Mesothelial cell of epicardium (in vitro differentiated cells): Measurements from ENCODE around the gene ITGA5. TPM values are rescaled to one million over a fixed set of nuclear protein-coding genes. Genes with fewer than 3 reads are reported as not detected.

Experiments used
- DNase-seq, 2 experiments: peaks; one replicate each; pipeline ENCODE4 v3.0.0; 2021; ENCODE audit warnings: low spot score in 2 of 2; ENCODE audit not compliant: unreplicated experiment in 2 of 2
- H3K27ac Mint-ChIP-seq: 2 replicates; pipeline ENCODE4 v1.8.0; 2021; ENCODE audit warnings: mixed read lengths
- H3K27me3 Mint-ChIP-seq: 2 replicates; pipeline ENCODE4 v1.8.0; 2021; ENCODE audit warnings: low read depth, mixed read lengths
- H3K36me3 Mint-ChIP-seq: 2 replicates; pipeline ENCODE4 v1.8.0; 2021; ENCODE audit warnings: mixed read lengths
- H3K4me1 Mint-ChIP-seq: 2 replicates; pipeline ENCODE4 v1.8.0; 2021; ENCODE audit warnings: mixed read lengths
- H3K4me3 Mint-ChIP-seq: 2 replicates; pipeline ENCODE4 v1.8.0; 2021; ENCODE audit warnings: mild to moderate bottlenecking, moderate library complexity, mixed read lengths
- H3K9me3 Mint-ChIP-seq: 2 replicates; pipeline ENCODE4 v1.8.0; 2021; ENCODE audit warnings: mixed read lengths
- CTCF ChIP-seq: fragments of 200-600 bp; sonication (generic); IDR thresholded peaks from one replicate; pipeline ENCODE4 v1.5.0; 2021; ENCODE audit warnings: antibody characterized with exemption; ENCODE audit not compliant: unreplicated experiment
- total RNA-seq: library from RNA; stranded (reverse); gene quantifications from 3 replicates; pipeline ENCODE4 v1.2.1, GENCODE V29; 2021

Gene ITGA5
- total RNA-seq, 1 donor from 2014 or later: 65.3 TPM

GRCh38 chr12:54379398-54380201 is 39.5 kb downstream of the ITGA5 start:
- Mint-ChIP-seq H3K9me3 (no peaks in the 10 kb centered on the region), H3K36me3 (peaks cover 15% of the 10 kb centered on the region), H3K4me1 (peaks cover 32% of the 10 kb centered on the region), H3K27me3 (no peaks in the 10 kb centered on the region), H3K27ac (peak overlapping the region; percentile 35), H3K4me3 (peak overlapping the region; percentile 72)
- peak; percentile 92 for TF ChIP-seq CTCF
- DNase-seq: peak; percentile 90 to 96

GRCh38 chr12:54378796-54379397 is 40.2 kb downstream of the ITGA5 start:
- Mint-ChIP-seq H3K36me3 (peaks cover 13% of the 10 kb centered on the region), H3K4me3 (peak overlapping the region; percentile 72), H3K4me1 (peaks cover 26% of the 10 kb centered on the region), H3K9me3 (no peaks in the 10 kb centered on the region), H3K27me3 (no peaks in the 10 kb centered on the region), H3K27ac (peak overlapping the region; percentile 34)
- no peak for TF ChIP-seq CTCF
- DNase-seq: peak in 1 of 2 experiments; percentile 62

GRCh38 chr12:54377797-54378515 is 41.1 kb downstream of the ITGA5 start:
- H3K27me3 Mint-ChIP-seq: no peaks in the 10 kb centered on the region
- no peak for DNase-seq
- peaks cover 12% of the 10 kb centered on the region for H3K36me3 Mint-ChIP-seq
- H3K27ac Mint-ChIP-seq: no peak overlapping the region
- no peaks in the 10 kb centered on the region for H3K9me3 Mint-ChIP-seq
- no peak for TF ChIP-seq CTCF
- H3K4me3 Mint-ChIP-seq: peak overlapping the region; percentile 71
- peaks cover 25% of the 10 kb centered on the region for H3K4me1 Mint-ChIP-seq

- DNase-seq: no peak
- H3K9me3 Mint-ChIP-seq: no peaks in the 10 kb centered on the region
- H3K36me3 Mint-ChIP-seq: peaks cover 14% of the 10 kb centered on the region
- no peak for TF ChIP-seq CTCF
- peaks cover 32% of the 10 kb centered on the region for H3K4me1 Mint-ChIP-seq
- no peak overlapping the region for H3K27ac Mint-ChIP-seq
- H3K27me3 Mint-ChIP-seq: no peaks in the 10 kb centered on the region
- peak overlapping the region; percentile 13 for H3K4me3 Mint-ChIP-seq
These were observed 42.1 kb downstream of the ITGA5 start for GRCh38 chr12:54377007-54377406.

DNA sequence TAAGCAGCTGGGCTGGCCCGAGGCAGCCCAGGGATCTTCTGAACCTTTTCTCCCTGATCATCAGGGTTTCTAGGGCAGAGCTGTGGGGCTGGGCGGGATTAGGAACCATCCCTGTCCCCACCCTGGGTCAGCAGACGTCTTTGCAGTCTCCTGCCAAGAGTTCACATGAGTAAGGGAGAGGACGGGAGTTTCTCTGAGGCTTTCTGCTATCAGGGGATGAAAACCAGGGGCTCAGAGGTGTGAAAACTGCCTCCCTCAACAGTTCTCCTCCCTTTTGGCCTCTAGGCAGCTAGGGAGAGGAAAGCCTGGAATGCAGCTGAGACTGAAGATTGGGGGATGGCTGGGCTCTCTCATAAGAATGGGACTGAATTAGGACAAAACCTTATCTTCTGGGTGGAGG is 42.5 kb downstream of the ITGA5 start:
- Mint-ChIP-seq H3K4me1 (peaks cover 36% of the 10 kb centered on the region), H3K36me3 (peaks cover 14% of the 10 kb centered on the region), H3K9me3 (no peaks in the 10 kb centered on the region), H3K4me3 (no peak overlapping the region), H3K27me3 (no peaks in the 10 kb centered on the region), H3K27ac (no peak overlapping the region)
- no peak for DNase-seq
- TF ChIP-seq CTCF: no peak
